Measurements from ENCODE around the gene CRAT.
"Not testable (repeated sequence)": the region's sequence is repeated elsewhere in the genome, so short reads cannot be mapped to it uniquely, and the experiment has no call there.

The CRAT gene

DNA sequence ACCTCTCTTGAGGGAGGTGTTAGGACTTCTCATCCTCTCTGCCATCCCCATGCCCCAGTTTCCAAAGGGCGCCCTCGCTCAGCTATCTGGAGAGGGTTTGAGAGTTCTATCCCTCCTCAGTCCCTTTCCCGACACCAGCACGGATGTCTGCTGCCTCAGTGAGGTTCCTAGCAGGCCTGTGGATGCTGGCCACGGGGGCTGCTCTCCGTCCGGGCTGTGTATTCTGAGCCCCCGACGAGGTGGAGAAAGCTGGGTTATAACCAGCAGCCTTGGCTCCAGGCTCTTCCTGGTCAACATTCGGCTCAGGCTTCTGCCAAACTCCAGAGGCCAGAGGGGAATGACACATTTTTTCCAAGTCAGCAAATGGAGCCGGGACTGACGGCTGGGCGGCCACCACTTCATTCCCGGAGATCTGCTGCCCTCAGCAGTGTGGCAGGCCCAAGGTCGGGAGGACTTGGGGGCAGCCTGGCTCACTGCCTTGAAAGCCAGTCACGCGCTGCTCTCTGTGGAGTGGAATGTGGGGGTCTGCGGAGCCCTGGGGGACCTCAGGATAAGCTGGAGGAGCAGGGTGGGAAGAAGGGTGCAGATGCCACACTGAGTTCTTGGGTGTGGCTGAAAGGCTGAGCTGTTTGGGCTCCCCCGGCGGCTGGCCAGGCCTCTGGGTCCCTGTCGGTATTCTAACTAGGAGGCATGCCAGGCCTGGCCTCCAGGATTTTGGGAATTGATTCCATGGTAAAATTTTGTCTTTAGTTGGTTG lies 28.1 kb upstream of the CRAT start:
- peak in 3 of 56 donors; percentile 10 to 68 (median 28) for DNase-seq

GRCh38 chr9:129138144-129138462 lies 27.5 kb upstream of the CRAT start:
- no peak for DNase-seq

GRCh38 chr9:129137292-129138143 lies 26.9 kb upstream of the CRAT start:
- DNase-seq, result no peak

DNA sequence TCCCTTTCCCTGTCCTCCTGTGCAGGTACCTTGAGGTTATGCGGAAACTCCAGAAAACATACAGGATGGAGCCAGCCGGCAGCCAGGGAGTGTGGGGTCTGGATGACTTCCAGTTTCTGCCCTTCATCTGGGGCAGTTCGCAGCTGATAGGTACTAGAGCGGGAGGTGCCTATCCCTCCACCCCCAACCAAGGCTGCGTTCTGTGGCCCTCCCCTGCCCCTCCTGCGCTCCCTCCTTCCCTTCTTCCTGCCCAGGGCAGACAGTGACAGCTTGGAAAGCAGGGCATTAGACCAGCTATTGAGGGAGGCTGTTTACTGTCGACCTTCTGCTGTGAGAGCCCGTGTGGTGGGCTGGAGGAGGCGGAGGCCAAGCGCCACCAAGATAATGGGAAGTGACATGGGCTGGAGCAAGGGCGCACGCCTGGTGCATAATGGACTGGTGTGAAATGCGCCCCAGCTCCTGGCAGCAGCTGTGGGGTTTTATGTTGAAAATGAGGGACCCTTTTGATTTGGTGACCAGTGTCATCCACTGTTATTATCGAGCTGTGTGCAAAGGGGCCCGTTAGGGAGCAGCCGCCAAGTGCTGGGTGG lies 25.9 kb upstream of the CRAT start:
- no peak for DNase-seq

- DNase-seq, result no peak
These were observed 24.9 kb upstream of the CRAT start for GRCh38 chr9:129135476-129135875.

- no peak for DNase-seq
These were observed 22.5 kb upstream of the CRAT start for GRCh38 chr9:129133082-129133481.

DNA sequence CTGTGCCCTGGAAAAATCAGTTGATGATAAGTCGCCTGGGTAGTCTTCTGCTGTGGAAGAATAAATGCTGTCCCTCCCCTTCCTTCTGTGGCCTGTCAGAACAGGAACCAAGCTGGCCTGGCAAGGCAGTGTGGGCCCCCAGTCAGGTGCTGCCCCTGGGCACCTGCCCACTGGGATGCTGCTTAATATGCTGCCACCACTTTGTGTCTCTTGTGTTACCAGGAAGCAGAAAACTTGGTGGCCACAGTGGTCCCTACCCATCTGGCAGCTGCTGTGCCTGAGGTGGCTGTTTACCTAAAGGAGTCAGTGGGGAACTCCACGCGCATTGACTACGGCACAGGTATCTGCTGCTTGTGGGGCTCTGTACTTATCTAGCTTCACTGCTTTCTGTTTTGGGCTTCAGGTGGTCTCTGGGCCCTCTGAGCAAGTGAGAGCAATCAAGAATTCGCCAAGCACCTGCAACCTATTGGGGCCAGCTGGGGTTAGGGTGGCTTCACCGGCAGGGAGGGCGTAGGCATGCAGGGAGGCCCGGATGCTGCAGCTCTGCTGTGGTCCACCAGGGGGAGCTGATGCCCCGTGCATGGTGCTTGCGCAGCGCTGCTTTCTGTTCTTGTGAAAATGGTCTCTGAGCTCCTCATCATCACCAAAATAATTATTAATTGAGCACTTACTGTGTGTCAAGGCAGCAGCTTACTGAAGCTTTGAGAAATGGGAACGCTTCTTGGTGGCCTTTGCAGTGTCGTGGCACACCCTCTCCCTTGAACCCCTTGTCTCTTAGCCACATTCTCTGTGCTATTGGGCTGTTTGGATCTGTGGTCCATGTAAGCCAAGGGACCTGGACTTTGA lies 20.9 kb upstream of the CRAT start:
- DNase-seq, result peak in 49 of 56 donors; percentile 16 to 84 (median 55)

DNA sequence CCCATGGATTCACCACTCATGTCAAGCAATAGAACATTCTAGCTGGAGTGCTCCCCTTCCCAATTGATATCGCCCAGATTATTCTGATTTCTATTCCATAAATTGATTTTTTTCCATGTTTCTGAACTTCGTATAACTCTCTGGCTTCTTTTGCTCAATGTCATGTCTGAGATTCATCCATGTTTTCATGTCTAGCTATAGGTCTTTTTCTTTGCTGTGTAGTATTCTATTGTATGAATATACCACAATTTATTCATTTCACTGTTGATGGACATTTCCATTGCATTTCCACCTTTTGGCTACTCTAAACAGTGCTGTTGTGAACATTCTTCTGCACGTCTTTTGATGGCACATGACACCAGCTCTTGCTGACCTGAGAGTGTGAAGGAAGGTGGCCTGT lies 20.2 kb upstream of the CRAT start:
- no peak for DNase-seq

DNA sequence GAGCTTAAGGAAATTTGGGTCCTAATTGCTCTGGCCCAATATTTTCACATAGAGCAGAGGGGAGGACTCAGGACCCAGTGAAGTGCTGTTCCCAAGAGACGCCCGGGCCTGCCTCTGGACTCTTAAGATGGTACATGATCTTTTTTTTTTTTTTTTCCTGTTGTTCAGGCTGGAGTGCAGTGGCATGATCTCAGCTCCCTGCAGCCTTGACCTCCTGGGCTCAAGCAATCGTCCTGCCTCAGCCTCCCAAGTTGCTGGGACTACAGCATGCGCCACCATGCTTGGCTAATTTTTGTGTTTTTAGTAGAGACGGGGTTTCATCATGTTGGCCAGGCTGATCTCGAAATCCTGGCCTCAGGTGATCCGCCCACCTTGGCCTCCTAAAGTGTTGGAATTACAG lies 19.7 kb upstream of the CRAT start:
- not testable (repeated sequence) for DNase-seq

DNA sequence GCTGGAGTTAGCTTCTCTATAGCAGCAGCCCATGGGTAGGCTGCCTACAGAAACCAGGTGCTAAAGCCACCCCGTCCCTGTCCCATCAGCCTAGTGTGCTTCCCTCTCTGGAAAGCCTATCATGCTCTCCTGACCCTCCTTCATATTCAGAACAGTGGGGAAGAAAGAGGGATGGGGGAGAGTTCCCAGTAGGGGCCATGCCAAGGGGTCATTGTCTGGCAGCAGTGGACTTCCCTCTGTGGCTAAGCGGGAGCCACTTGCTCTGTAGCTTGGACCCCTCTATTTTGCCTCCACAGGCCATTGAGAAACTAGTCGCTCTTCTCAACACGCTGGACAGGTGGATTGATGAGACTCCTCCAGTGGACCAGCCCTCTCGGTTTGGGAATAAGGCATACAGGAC lies 18.1 kb upstream of the CRAT start:
- DNase-seq, result no peak

- peak in 18 of 56 donors; percentile 7 to 50 (median 23) for DNase-seq
These were observed 16.4 kb upstream of the CRAT start for GRCh38 chr9:129126749-129127618.

GRCh38 chr9:129125478-129125877 lies 14.9 kb upstream of the CRAT start:
- no peak for DNase-seq

DNA sequence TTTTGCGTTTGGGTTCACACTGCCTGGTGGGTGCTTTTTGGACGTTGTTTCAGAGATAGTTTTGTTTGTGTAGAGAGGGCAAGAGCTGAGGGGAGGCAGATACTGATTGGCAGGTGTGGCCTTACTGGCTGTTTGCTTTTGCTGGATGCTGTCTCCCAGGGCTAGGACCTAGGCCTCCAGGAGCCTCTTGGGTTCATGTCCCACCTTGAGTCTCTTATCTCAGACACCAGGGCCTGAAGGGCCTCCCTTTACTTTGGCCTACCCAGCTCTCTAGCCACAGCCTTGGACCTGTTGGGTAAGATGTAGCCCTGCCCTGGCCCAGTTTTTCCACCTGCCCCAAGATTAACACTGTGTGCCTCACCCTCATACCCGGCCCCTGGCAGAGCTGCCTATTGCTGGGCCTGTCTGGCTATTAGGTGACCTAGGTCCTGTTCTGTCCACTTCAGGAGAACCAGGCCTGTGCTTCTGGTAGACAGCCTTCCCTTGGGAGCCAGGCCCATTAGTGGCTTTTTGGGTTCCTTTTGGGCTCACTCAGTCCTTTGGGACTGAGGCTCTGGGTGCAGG lies 14.0 kb upstream of the CRAT start:
- no peak for DNase-seq

GRCh38 chr9:129122976-129123375 lies 12.4 kb upstream of the CRAT start:
- not testable (repeated sequence) for DNase-seq

- no peak for DNase-seq
These were observed 11.5 kb upstream of the CRAT start for GRCh38 chr9:129122133-129122532.

GRCh38 chr9:129121483-129121882 lies 10.9 kb upstream of the CRAT start:
- peak in 24 of 56 donors; percentile 7 to 75 (median 21) for DNase-seq

DNA sequence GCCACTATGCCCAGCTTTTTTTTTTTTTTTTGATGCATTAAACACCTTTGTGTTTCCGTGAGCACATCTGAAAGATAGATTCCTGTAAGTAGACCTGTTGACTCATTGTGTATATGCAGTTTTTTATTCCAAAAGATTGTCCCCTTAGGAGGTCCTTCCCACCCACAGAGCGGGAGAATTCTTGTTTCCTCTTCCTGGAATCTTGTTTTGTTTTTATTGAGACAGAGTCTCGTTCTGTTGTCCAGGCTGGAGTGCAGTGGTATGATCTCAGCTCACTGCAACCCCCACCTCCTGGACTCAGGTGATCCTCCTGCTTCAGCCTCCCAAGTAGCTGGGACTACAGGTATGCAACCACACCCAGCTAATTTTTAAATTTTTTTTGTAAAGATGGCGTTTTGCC lies 8.2 kb upstream of the CRAT start:
- DNase-seq, result no peak

DNA sequence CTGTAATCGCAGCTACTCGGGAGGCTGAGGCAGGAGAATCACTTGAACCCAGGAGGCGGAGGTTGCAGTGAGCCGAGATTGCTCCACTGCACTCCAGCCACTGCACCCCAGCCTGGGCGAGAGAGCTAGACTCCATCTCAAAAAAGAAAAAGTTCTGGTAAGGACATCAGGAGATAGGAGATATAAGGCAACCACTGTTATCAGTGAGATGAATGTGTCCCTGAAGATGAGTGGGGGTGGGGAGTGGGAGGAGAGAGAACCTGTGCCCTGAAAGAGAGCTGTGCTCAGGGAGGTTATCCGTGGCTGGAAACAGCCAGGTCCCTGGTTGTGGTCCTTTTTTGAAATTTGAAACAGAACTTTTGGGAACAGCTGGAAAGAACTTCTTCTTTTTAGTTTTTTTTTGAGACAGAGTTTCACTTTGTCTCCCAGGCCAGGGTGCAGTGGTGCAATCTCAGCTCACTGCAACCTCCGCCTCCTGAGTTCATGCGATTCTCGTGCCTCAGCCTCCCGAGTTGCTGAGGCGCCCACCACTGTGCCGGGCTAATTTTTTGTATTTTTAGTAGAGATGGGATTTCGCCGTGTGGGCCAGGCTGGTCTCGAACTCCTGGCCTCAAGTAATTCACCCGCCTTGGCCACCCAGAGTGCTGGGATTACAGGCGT lies 3.2 kb upstream of the CRAT start:
- DNase-seq, result no peak

DNA sequence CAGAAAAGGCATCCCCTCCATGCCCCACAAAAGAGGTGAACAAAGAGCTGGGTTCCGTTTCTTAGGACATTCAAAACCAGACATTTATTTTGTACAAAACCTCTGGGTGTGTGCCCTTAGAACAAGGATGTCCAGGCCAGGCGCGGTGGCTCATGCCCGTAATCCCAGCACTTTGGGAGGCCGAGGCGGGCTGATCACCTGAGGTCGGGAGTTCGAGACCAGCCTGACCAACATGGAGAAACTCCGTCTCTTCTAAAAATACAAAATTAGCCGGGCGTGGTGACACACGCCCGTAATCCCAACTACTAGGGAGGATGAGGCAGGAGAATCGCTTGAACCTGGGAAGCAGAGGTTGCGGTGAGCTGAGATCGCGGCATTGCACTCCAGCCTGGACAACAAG lies 1.9 kb upstream of the CRAT start:
- not testable (repeated sequence) for DNase-seq

All from nucleus accumbens (tissue), 56 donors.